ENCODE data around the gene POC1B.

Gene POC1B

GRCh38 chr12:89539426-89540223 is 13.8 kb upstream of the POC1B start:
- DNase-seq (ENCODE audit: low spot score), result no peak

GRCh38 chr12:89538897-89539296 is 13.1 kb upstream of the POC1B start:
- no peak for DNase-seq (ENCODE audit: low spot score)

- DNase-seq (ENCODE audit: low spot score), result no peak
Measured at GRCh38 chr12:89537389-89537788, 11.5 kb upstream of the POC1B start.

GRCh38 chr12:89529738-89530137 is 3.9 kb upstream of the POC1B start:
- DNase-seq (ENCODE audit: low spot score), result peak; percentile 64

- no peak for DNase-seq (ENCODE audit: low spot score)
Measured at GRCh38 chr12:89528434-89528833, 2.6 kb upstream of the POC1B start.

- DNase-seq (ENCODE audit: low spot score), result peak; percentile 61
Measured at GRCh38 chr12:89525305-89525823, 483 bp downstream of the POC1B start.

GRCh38 chr12:89524541-89525304 is 1.1 kb downstream of the POC1B start, which contains the start of gene GALNT4:
Gene GALNT4, minus strand, starts transcription at chr12:89524796. Its CDS starts 247 bp downstream, at chr12:89524549.
- DNase-seq (ENCODE audit: low spot score), result peak; percentile 88

GRCh38 chr12:89523843-89524540 is 1.9 kb downstream of the POC1B start:
- DNase-seq (ENCODE audit: low spot score), result no peak

GRCh38 chr12:89523393-89523792 is 2.5 kb downstream of the POC1B start:
- DNase-seq (ENCODE audit: low spot score), result no peak

GRCh38 chr12:89521364-89522223 is 4.3 kb downstream of the POC1B start:
- DNase-seq (ENCODE audit: low spot score), result peak; percentile 64

GRCh38 chr12:89517720-89518119 is 8.1 kb downstream of the POC1B start:
- no peak for DNase-seq (ENCODE audit: low spot score)

- no peak for DNase-seq (ENCODE audit: low spot score)
Measured at GRCh38 chr12:89516633-89517032, 9.2 kb downstream of the POC1B start.

- DNase-seq (ENCODE audit: low spot score), result no peak
Measured at GRCh38 chr12:89514751-89515150, 11.1 kb downstream of the POC1B start.

- no peak for DNase-seq (ENCODE audit: low spot score)
Measured at GRCh38 chr12:89513544-89513943, 12.3 kb downstream of the POC1B start.

- no peak for DNase-seq (ENCODE audit: low spot score)
Measured at GRCh38 chr12:89507015-89507824, 18.6 kb downstream of the POC1B start.

GRCh38 chr12:89506050-89506449 is 19.8 kb downstream of the POC1B start:
- DNase-seq (ENCODE audit: low spot score), result no peak

- no peak for DNase-seq (ENCODE audit: low spot score)
Measured at GRCh38 chr12:89504560-89505346, 21.1 kb downstream of the POC1B start.

- DNase-seq (ENCODE audit: low spot score), result no peak
Measured at GRCh38 chr12:89501793-89502192, 24.1 kb downstream of the POC1B start.

- DNase-seq (ENCODE audit: low spot score), result no peak
Measured at GRCh38 chr12:89499857-89500256, 26.0 kb downstream of the POC1B start.

- peak; percentile 31 for DNase-seq (ENCODE audit: low spot score)
Measured at GRCh38 chr12:89497467-89497866, 28.4 kb downstream of the POC1B start.

Measured in kidney tubule cell (primary cell).